ENCODE data around the gene NCKAP5. TPM values are rescaled to one million over a fixed set of nuclear protein-coding genes. Genes with fewer than 3 reads are reported as not detected.

The NCKAP5 gene
- total and polyA plus RNA-seq, 11 donors = 0.51 to 10.5 (median 5.2) TPM

DNA sequence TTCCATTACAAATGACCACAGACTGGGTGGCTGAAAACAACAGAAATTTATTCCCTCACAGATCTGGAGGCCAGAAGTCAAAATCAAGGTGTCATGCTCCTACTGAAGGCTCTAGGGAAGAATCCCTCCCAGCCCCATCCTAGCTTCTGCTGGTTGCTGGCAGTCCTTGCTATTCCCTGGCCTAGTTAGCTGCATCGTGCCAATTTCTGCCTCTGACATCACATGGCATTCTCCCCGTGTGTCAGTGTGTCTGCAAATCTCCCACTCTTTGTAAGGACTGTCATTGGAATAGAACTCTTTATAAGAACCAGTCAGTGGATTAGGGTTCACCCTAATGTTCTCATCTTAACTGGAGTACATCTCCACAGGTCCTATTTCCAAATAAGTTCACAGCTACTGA, 30.5 kb upstream of the NCKAP5 start:
- DNase-seq = peak in 1 of 5 donors; percentile 45
- TF ChIP-seq POLR2A (IDR thresholded peaks at IDR 0.05) = no peak
- TF ChIP-seq CTCF (IDR thresholded peaks at IDR 0.05) = no peak
- Histone ChIP-seq H3K4me1 (peaks cover 0 to 37% (median 9%) of the 10 kb centered on the region in 12 donors), H3K27ac (peak overlapping the region in 2 of 12 donors; percentile 9 to 24), H3K4me3 (no peak overlapping the region), H3K27me3 (no peaks in the 10 kb centered on the region), H3K36me3 (no peaks in the 10 kb centered on the region), H3K9me3 (no peaks in the 10 kb centered on the region)
- WGBS, 4 donors = 28 to 52% (median 35%) methylated on average over 2 of the region's 2 CpGs
- intact Hi-C loops (cut with DNase I) = loop anchor here in 1 of 10 donors (10.0 kb wide), 1 partner anchor 176 kb away; no protein-coding TSS in a partner anchor
- peak in 3 of 4 donors; percentile 43 to 62 (median 54) for ATAC-seq

DNA sequence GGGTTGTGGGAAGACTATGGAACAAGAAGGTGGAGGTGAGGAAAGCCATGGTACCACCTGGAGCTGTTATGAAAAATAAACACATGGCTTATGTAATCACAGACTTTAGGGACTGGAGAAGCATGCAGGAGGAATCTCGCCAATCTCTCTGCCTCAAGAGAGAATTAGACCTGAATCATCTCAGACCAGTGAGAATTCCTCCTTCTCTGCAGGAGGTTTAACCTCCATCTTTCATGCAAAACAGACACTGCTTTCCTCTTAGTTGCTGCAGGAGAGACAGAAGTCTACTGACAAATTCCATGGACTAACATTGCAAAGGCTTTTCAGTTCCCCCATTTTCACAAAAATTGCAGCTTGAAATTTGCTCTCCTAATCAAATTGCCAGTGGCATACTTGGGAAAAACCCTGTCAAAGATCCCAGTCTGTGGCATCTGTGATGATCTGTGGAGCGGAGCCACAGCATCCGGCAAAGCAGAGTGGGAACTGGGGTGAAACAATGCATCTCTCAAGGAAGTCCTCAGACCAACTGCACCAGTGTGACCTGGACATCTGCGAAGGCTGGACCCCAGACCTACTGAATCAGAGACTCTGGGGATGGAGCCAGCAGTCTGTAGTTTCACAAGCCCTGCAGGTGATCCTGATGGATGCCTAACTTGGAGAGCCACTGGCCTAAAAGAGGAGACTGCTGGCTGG, 28.6 kb upstream of the NCKAP5 start:
- ATAC-seq (no peak), DNase-seq (no peak)
- Histone ChIP-seq H3K4me1 (peaks cover 0 to 24% (median 3%) of the 10 kb centered on the region in 12 donors), H3K36me3 (no peaks in the 10 kb centered on the region), H3K27ac (no peak overlapping the region), H3K9me3 (no peaks in the 10 kb centered on the region), H3K4me3 (no peak overlapping the region), H3K27me3 (no peaks in the 10 kb centered on the region)
- intact Hi-C loops (cut with DNase I) = loop anchor here in 1 of 10 donors (10.0 kb wide), 1 partner anchor 178 kb away; no protein-coding TSS in a partner anchor
- WGBS, 4 donors = 68 to 97% (median 81%) methylated on average over 4 of the region's 4 CpGs
- TF ChIP-seq CTCF (IDR thresholded peaks at IDR 0.05) (no peak), POLR2A (IDR thresholded peaks at IDR 0.05) (no peak)

DNA sequence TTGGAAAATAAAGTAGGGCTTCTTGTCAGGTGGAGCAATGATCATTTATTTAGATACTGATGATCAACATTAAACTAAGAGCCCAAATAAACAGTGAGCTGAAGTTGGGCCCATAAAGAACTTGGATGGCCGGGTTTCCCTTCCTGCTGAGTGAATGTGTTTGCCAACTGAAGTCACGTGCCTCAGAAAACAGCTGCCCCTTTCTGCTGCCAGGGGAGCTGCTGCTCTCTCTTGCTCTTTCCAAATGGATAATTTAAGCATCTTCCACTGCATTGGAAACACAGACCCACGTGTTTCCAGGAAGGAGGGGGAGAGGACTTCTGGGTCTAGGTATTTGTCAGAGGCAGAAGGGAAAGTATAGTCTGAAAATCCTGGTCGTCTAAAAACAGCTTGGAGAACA, 22.9 kb upstream of the NCKAP5 start:
- ATAC-seq = peak; percentile 87 to 91 (median 88)
- Histone ChIP-seq H3K27me3 (no peaks in the 10 kb centered on the region), H3K27ac (peak overlapping the region in 5 of 12 donors; percentile 4 to 27 (median 14)), H3K9me3 (no peaks in the 10 kb centered on the region), H3K4me1 (peaks cover 0 to 23% (median 6%) of the 10 kb centered on the region in 12 donors), H3K36me3 (no peaks in the 10 kb centered on the region), H3K4me3 (no peak overlapping the region)
- TF ChIP-seq CTCF (IDR thresholded peaks at IDR 0.05) (peak in 3 of 12 donors; percentile 16 to 28 (median 26)), POLR2A (IDR thresholded peaks at IDR 0.05) (no peak)
- DNase-seq = peak in 4 of 5 donors; percentile 65 to 76 (median 70)
- intact Hi-C loops (cut with DNase I) = loop anchor here in 1 of 10 donors (10.0 kb wide), 1 partner anchor 184 kb away; no protein-coding TSS in a partner anchor
- WGBS, 4 donors = 3 to 11% (median 5%) methylated on average over 4 of the region's 4 CpGs

DNA sequence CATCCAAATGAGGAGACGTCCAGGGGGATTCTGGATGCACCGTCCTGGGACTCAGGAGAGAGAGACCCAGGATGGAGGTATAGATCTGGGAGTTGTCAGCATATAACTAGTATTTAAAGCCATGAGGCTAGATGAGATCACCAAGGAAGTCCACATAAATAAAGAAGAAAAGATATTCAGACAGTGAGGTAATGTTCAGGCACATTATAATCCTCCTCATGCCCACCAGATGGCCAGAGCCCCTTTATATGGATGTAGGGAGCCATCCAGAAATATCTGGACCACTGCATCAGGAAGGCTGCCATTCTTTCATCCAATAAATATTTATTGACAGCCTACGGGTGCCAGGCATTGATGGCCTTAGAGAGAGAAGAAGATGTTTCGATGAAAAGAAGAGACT, 21.2 kb upstream of the NCKAP5 start:
- Histone ChIP-seq H3K9me3 (no peaks in the 10 kb centered on the region), H3K4me1 (peaks cover 0 to 32% (median 6%) of the 10 kb centered on the region in 12 donors), H3K27me3 (no peaks in the 10 kb centered on the region), H3K27ac (no peak overlapping the region), H3K4me3 (no peak overlapping the region), H3K36me3 (no peaks in the 10 kb centered on the region)
- no peak for TF ChIP-seq POLR2A (IDR thresholded peaks at IDR 0.05)
- TF ChIP-seq CTCF (IDR thresholded peaks at IDR 0.05) = no peak
- no peak for DNase-seq
- intact Hi-C loops (cut with DNase I) = no loop called here
- 66 to 80% (median 70%) methylated on average over 4 of the region's 4 CpGs for WGBS, 4 donors
- ATAC-seq = no peak
